Kidney glomerular epithelial cell (primary cell): ENCODE measurements around the gene ITSN1.

Source experiments
- DNase-seq: peaks from one replicate; lab custom pipeline; 2025; lab: John Stamatoyannopoulos, UW

ITSN1 gene

DNA sequence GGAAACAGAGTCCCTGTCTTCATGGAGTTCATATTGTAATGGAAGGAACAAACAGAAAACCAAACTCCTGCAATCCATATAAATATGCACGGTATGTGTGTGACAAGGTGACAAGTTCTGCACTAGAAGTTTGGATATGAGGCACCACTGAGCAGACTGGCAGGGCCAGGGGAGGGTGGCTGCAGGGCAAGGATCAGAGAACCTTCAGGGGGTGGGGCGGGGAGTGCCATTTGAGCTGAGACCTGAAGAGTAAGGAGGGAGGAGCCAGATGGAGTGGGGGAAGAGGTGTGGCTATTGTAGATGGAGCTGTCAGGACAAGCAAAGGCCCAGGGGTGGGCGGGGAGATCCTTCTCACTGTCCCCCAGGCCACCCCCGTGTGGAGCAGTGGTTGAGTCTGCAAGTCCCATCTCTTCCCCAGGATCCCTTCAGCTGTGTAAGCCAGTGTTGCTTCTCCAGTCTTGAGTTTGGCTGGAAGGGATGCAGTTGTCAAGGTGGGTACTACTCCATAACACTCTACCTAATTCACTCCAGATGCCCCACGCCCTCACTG, 196.9 kb downstream of the ITSN1 start:
- no peak for DNase-seq

DNA sequence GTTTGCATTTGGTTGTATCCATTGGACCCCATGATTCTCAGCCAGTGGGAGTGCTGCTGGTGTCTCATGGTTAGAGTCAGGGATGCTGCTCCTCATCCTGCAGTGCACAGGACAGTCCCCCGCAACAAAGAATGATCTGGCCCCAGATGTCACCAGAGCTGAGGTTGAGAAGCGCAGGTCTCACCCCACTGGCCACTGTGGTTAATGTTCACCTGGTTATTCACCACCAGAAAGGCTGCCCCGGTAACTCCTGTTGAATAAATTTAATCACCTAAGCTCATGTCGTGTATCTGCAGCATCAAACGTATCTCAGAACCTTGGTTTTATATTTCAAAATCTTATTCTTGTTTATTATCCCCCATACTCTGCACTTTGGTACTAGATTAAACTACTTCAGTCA, 197.5 kb downstream of the ITSN1 start:
- no peak for DNase-seq

DNA sequence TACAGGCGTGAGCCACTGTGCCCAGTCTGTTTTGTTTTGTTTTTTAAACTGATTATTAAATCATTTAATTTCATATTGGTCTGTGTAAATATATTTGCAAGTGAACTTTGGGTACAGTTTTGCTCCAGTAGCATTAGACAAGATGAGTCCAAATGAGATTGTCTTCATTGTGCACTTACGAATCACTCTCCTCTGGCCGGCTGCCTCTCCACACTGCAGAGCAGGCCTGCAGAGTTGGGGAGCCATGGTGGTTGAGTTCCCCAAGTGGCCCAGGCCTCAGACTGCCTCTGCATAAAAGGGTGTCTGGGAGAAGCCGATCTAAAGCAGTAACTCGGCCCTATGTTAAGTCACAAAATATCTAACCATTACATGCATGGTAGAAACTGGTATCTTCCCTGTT, 198.5 kb downstream of the ITSN1 start:
- DNase-seq: no peak

DNA sequence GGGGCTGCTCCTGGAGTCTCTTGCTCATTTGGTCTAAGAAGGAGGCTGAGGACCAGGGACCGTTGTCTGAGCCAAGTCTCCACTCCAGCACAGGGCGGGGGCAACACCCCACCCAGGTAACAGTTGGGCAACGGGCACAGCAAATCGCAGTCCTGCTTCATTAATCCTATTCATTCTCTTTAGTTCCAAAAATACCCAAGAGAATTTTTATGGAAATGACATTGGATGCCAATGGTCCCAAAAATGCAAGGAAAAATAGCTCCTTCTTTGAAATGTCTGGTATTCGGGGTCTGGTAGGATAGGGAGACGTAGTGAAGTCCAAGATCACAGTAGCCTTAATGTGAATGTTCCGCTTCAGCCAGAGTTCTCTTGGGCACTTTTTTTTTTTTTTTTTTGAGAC, 199.3 kb downstream of the ITSN1 start:
- DNase-seq: no peak

DNA sequence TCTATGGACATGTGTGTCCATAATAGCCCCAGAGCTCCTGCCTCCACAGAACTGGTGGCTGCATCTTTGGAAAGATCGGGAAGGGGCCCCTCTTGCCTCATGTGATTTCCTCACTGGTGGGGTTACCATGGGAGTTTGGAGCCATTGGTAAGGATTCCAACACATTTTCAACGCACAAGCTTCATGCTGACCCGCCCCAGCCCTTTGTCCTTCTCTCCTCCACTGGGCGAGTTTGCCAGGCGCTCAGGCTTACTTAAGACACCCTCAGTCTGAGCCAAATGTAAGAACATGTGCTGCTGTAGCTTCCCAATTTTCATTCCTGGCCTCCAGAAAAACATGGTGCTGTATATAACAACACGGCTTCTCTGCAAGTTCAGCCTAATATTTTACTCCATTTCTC, 200.9 kb downstream of the ITSN1 start:
- no peak for DNase-seq

DNA sequence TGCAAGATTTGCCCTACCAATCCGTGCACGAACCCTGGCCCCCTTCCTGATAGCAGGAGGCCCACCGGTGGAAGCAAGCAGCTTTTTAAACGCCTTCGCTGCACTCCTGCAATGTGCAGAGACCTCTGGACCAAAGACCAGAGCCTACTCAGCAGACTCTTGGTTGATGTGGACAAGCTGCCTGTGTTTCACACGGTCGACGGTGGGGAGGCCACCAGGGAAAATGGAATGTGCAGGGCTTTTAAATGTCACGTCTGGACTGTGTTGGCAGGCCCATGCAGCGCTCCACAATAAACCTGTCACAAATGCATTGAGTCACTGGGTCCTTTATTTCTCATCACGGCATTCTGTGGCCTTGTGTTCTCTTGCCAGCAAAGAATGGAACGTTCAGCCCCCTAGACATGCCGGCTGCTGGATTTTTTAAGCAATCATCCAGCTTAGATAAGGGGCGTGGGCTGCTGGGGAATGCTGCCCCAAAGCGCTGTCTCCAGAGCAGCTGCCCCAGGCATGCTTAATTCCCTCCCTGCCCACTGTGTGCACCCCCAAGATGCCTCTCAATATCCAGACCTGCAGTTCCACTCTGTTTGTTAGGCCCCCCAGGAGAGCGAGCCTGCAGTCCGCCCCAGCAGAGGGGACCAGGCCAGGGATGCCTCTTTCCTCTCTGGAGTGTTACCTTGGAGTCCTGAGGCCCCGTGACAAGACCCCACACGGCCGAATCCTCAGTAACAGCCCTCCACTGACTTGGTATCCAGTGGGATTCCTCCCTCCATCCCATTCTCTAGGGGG, 202.0 kb downstream of the ITSN1 start:
- no peak for DNase-seq

DNA sequence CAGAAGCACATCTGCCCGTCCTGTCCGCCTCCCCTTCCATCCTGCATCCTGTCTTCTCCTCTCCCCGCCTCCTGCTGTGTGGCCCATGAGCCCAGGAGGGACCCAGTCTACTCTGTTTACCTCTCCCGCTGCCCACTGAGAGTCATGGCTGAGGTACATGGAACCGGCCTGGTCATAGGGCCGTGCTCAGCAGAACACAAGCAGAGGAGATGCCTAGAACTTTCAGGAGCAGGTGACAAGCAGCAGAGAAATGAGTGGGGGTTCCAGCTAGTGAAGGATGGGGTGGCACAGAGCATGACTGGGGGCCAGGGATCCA, 202.5 kb downstream of the ITSN1 start:
- no peak for DNase-seq

DNA sequence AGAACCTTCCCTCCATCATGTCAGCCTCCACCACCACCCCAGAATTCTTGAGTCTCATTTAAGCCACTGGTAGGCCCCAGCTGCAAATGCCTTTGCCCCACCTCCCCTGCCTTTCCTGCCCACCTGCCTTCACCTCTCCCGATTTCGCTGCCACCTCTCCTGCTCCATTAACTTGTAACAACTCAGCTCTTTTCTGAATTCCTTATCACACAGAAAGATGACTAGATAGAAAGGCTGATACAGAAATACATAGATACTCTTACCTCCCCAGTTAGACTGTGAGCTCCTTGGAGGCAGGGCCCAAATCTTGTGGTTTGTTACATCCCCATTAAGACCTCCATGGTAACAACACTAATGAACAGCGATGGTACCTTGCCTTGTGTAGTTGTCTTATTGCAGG, 203.8 kb downstream of the ITSN1 start:
- no peak for DNase-seq

DNA sequence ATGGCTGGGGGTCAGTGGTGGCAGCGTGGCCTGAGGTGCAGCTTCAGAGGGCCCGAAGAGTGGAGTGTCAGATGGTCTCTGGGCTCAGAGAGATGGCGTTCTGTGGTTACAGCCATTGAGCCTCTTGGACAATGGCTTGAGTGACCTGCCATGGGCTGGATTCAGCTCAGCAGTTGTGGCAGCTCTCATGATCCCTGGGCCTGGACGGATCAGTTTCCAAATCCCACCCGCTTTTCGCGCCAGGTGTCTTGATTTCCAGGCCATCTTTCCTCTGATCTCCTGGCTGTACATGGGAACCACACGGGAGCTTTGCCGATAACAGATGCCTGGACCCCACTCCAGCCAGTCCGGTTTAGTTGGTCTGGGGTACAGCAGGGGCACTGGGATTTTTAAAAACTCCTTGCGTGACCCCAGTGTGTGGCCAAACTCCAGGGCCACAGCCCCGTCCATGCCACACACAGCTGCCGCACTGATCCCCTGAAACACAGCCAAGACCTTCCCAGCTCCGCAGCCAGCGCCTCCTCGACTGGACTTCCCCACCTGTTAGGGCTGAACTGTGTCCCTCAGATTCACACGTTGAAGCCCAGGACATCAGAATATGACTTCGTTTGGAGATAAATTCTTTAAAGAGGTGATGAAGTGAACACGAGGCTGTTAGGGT, 205.4 kb downstream of the ITSN1 start:
- DNase-seq: no peak

DNA sequence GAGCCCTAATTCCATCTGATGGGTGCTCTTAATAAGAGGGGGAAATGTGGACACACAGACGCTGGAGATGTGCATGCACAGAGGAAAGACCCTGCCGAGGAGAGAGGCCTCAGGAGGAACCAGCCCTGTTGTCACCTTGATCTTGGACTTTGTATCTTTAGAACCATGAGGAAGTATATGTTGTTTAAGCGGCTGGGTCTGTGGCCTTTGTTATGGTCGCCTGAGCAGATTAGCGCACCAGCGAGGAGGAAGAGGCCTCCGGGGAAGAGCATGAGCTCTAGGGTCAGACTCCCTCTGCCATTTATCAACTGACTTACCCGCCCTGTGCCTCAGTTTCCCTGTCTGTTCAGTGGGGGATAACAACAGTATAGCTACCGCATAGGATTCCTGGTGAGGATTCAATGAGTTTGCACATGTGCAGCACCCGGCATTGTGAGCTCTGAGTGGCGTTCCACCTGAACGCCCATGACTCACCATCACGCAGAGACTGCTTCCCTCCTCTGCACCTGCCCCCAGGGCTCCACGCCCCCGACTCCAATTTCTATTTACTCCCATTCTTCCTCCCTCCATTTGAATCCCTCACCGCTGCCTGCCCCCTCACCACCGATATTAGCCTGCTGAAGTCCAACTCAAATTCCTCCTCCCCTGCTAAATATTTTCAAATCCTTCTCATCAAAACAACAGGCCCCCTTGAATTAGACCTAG, 206.1 kb downstream of the ITSN1 start:
- peak; percentile 79 for DNase-seq

DNA sequence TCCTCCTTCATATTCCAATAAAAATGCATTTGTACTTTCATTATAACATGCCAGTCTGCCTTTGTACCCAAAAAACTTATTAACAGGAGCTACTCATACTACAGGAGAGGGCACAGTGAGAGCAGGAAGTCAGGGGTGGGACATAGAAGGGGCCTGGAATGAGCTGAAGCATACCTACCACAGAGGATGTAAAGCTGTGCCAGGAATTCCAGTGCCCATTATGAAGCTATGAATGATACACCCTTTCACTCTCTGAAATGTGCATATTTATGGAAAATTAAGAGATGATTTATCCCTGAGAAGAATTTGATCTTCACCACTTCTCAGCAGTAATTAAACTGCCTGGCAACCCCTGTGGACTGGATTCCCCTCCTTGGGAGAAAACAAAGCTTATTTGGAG, 207.5 kb downstream of the ITSN1 start:
- DNase-seq: no peak

DNA sequence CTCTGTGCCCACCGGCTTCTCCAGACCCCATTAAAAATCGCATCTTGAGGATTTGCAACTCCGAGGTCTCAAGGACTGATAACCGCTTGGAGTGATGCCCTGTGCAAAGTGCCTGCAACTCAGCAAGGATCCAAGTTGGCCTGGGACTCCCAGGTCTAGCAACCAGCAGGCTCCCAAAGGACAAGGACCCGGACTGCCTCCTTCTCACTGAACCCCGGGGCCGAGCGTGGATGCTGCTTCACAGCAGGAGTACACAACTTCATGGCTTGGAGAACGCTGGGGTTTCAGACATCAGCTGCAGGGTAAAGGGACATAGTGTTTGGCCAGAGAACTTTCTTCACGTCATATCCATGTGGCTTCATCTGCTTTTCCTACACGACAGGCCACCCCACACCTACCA, 208.1 kb downstream of the ITSN1 start:
- DNase-seq: no peak

DNA sequence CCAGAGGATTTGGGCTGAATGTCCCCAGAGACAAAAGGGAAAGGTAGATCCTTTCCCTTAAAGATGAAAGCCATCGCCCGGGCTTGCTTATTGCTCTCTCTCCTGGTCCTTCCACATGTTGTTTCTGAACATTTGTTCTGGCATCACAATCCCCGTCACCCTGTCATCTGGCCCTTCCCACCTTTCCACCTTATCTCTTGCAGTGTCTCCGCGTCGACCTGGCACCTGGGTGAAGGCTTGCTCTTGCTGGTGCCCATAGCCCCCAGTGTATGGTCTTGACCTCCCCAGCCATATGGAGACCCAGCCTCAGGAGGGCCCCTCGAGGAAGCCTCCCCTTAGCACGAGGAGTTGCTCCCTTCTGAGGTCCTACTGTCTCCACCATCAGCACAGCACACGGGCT, 208.7 kb downstream of the ITSN1 start:
- DNase-seq: no peak

DNA sequence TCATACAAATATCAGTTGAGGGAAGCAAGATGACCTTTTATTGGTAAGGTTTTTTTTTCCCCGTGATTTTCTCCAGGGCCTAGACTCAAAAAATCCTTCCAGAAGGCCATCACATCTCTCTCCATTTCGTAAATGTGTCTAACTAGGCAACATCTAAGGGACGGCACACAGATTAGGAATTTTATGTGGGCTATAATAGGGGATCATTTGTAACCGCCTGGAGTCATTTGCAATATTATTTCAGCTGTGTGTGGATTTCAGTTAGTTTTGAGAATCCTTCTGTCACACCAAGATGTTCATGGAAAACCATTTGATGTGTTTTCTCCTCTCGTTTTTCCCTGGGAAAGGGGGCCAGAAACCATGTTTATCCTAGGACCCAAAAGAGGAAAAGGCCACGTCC, 210.2 kb downstream of the ITSN1 start:
- no peak for DNase-seq

DNA sequence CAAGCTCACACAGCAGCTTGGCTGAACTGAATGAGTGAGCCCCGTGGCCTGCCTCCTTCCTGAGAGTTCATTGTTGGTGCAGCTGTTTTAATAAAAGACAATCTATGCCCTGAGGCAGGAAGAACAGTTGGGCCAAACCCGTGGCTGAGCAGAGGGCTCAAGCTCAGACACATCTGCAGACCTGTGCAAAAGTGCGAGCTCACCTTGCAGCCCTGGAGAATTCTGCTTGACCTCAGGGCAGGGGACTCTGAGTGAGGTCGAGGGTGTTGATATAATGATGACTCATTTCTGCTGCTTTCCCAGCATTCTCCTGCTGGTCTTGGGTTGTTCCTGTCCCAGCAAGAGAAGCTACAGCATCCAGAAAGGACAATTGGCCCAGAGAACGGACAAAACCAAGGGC, 212.3 kb downstream of the ITSN1 start:
- DNase-seq: no peak

DNA sequence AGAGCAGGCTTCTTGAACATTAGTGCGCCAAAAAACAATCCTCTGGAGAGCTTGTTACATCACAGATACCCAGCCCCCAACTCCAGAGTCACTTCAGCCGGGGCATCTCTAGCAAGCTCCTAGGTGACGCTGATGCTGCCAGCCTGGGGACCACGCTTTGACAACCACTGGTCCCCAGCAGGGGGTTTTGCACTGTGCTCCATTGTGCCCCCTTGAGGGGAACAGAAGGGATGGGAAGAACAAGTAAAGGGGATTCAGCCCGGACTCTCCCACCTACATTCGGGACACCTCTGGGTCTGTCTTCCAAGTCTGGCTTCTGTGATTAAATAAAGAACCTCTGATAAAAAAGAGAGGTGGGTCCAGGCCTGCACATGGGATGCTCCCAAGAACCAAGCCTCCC, 212.9 kb downstream of the ITSN1 start:
- no peak for DNase-seq

DNA sequence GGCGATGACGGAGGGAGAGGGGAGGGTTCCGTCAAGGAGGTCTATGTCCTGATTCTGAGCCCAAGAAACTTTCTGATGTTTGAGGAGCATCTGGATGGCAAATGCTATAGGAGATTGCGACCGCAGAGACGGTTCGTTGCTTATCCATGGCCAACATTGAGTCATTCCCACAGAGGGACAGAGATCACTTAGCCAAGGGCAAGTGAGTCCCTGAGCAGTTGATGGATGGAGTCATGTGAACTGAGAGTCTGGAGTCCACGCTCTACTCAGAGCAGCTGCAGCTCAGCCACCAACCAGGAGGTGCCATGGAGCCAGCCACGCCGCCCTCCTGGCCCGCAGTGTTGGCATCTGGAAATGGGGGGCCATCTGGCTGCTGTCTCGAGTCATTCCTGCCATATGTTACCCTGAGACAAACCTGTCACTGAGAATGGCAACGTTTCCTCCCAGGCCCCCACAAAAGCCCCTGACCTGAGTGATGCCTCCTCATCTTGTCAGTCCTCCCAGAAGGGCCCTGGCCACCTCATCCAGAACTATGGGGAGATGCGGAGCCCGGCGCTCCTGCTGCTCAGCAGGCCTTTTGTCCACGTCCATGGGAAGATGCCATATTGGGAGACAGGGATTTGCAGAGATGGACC, 214.7 kb downstream of the ITSN1 start:
- no peak for DNase-seq

DNA sequence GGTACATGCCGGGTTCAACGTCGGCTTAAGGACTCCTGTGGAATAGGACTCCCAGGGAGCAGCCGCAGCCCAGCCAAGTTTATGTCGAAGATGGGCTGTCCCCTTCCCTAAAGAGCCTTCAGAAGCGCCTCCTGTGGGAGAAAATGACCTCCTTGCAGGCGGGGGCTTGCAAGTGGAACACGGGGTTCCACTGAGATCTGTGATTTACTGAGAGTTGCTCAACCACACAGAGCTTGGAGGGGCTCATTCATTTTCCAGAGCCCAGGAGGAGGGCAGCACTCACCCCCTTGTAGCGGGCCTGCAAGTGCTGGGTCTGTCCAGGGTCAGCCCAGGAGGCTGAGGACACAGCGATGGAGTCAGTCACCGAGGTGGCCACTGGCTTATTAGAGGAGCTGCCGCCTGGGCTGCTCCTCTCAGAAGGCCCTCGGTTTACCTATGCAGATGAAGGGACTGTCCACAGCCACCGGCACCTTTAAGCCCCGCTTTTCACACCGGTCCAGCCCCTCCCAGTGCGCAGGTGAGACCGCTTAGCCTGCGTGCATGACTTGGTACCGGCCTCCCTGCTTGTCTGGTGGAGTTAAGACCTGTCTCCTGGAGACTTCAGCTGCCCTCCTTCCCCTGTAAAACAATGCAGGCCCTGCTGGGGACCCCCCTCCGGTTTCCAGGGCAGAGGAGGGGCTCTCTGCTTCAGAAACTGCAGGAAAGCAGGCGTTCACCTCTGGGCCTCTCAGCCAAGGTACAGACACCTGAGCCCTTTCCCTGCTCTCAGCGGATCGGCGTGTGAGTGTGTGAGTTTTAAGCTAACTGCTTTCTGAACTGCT, 215.8 kb downstream of the ITSN1 start:
- no peak for DNase-seq

DNA sequence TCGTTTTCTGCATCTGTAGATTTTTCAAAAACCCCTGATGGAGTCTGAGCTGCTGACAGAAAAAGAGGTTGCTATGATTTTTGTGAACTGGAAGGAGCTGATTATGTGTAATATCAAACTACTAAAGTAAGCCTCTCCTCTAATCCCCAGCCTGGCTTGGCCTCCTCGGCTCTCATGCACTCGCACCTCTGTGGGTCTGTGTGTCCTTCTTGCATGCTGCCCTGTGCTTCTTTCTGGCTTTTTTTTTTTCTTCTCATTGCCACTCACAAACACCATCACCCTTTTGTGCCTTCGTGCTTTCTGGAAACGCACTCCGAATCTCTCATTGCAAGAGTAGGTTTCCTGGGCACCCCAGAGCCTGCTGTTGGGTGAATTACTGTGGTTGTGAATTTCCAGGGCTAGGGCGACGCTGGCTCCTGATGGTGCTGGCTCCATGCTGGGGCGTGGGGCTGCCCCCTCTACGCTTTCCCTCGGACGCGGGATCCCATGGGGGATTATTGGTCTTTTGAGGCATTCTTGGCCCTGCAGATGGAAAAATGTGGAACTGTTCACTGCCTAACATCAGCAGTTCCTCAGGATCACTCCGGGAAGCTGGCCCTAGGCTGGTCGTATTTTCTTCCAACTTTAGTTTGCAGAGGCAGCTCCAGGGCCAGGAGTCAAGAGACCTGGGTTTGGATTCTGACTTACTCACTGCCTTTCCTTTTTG, 216.5 kb downstream of the ITSN1 start:
- DNase-seq: no peak

DNA sequence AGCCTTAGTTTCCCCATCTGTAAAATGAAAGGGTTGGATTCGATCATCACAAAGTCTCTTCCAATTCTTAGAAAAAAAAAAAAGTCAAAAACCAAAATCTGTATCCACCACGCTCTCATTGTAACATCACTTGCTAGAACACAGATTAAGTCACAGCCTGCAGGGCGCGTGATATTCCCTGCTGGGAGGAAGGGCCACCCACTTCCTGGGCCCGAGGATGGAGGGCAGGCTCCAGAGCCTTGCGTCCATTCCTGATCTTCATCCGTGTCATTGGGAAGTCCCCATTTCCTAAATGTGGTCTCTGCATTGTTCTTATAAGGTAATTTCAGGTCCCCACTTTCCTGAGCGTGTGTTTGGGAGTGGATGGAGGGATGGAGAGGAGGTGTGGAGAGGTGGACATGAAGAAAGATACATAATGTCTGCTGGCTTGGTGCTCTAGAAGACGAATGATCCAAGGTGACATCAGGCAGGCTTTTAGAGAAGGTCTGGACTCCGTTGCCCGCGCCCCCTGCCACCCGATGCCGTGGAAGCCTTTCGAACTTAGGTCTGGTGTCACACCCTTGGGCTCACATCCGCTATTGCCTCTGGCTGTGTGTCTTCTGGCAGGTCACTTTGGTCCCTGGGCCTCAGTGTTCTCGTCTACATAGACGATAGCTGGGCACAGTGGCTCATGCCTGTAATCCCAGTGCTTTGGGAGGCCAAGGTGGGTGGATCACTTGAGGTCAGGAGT, 217.2 kb downstream of the ITSN1 start:
- DNase-seq: no peak
